Activated CD4-positive, alpha-beta memory T cell treated with anti-CD3 and anti-CD28 coated beads for 36 hours (primary cell): ENCODE data around the gene MAP3K6. TPM values are rescaled to one million over a fixed set of nuclear protein-coding genes. Genes with fewer than 3 reads are reported as not detected.
A peak's percentile ranks its signal among the peaks of the same experiment; 100 is the strongest.

ENCODE experiments used
- CTCF ChIA-PET: fragments of 350-600 bp; sonication (Branson Sonifier 250); formaldehyde crosslinking; loops from one replicate; lab custom pipeline; 2021; ENCODE audit warnings: antibody characterized with exemption, inconsistent platforms; lab: Charles Lee
- POLR2A ChIA-PET: fragments of 350-600 bp; sonication (Branson Sonifier 250); formaldehyde crosslinking; loops from one replicate; lab custom pipeline; 2021; ENCODE audit warnings: antibody characterized with exemption; lab: Charles Lee
- DNase-seq: peaks from one replicate; pipeline ENCODE4 v3.0.0-alpha.2; 2020
- H3K27ac Mint-ChIP-seq: one replicate; pipeline ENCODE4 v1.8.0; 2021; ENCODE audit warnings: mixed read lengths
- H3K27me3 Mint-ChIP-seq: one replicate; pipeline ENCODE4 v1.8.0; 2021; ENCODE audit warnings: mixed read lengths
- H3K36me3 Mint-ChIP-seq: one replicate; pipeline ENCODE4 v1.8.0; 2021; ENCODE audit warnings: mixed read lengths
- H3K4me1 Mint-ChIP-seq: one replicate; pipeline ENCODE4 v1.8.0; 2021; ENCODE audit warnings: low read depth, mixed read lengths
- H3K4me3 Mint-ChIP-seq: one replicate; pipeline ENCODE4 v1.8.0; 2021; ENCODE audit warnings: mild to moderate bottlenecking, mixed read lengths
- H3K9me3 Mint-ChIP-seq: one replicate; pipeline ENCODE4 v1.8.0; 2021; ENCODE audit warnings: mixed read lengths
- intact Hi-C: fragments of 100-400 bp; cut with micrococcal nuclease; formaldehyde crosslinking; loops from one replicate; pipeline ENCODE4 v1.15.1; 2023
- total RNA-seq, 2 experiments: library from RNA; stranded (reverse); gene quantifications; one replicate each; pipeline ENCODE4 v1.2.3, GENCODE V29; 2021

MAP3K6 gene
- total RNA-seq, 2 experiments from 2014 or later = 8.2 to 9.7 TPM

- intact Hi-C loops = no loop called here
- DNase-seq = no peak
- ChIA-PET POLR2A (no interaction called here), CTCF (interaction anchor here (0.8 to 7.6 kb wide), 5 partner anchors 12 to 84 kb away, joined by 3 to 173 read pairs (median 7); partner anchors contain the start of gene MAP3K6)
- Mint-ChIP-seq H3K27me3 (no peaks in the 10 kb centered on the region), H3K27ac (no peak overlapping the region), H3K9me3 (no peaks in the 10 kb centered on the region), H3K4me3 (no peak overlapping the region), H3K4me1 (no peaks in the 10 kb centered on the region), H3K36me3 (no peaks in the 10 kb centered on the region)
These were observed 16.9 kb upstream of the MAP3K6 start for GRCh38 chr1:27383661-27384060.

GRCh38 chr1:27383039-27383605, 16.4 kb upstream of the MAP3K6 start, which contains the start of gene CD164L2:
Gene CD164L2, minus strand, starts transcription at chr1:27383333. Its CDS starts 94 bp downstream, at chr1:27383239.
- no peaks in the 10 kb centered on the region for H3K36me3 Mint-ChIP-seq
- peak; percentile 62 for DNase-seq
- ChIA-PET POLR2A (no interaction called here), CTCF (interaction anchor here (1.2 to 7.6 kb wide), 6 partner anchors 12 to 83 kb away, joined by 3 to 173 read pairs (median 6); partner anchors contain the start of gene MAP3K6)
- no peaks in the 10 kb centered on the region for H3K27me3 Mint-ChIP-seq
- no peaks in the 10 kb centered on the region for H3K9me3 Mint-ChIP-seq
- H3K4me1 Mint-ChIP-seq = no peaks in the 10 kb centered on the region
- intact Hi-C loops = no loop called here
- H3K27ac Mint-ChIP-seq = no peak within 1 kb of the TSS
- no peak within 1 kb of the TSS for H3K4me3 Mint-ChIP-seq

GRCh38 chr1:27381969-27382762, 15.4 kb upstream of the MAP3K6 start:
- Mint-ChIP-seq H3K9me3 (no peaks in the 10 kb centered on the region), H3K27ac (no peak overlapping the region), H3K36me3 (no peaks in the 10 kb centered on the region), H3K4me3 (no peak overlapping the region), H3K27me3 (no peaks in the 10 kb centered on the region), H3K4me1 (no peaks in the 10 kb centered on the region)
- no peak for DNase-seq
- POLR2A ChIA-PET = no interaction called here
- intact Hi-C loops = no loop called here
- CTCF ChIA-PET = interaction anchor here (0.6 to 7.6 kb wide), 7 partner anchors 13 to 126 kb away, joined by 3 to 173 read pairs (median 4); partner anchors contain the start of gene MAP3K6

- no peak for DNase-seq
- H3K36me3 Mint-ChIP-seq = no peaks in the 10 kb centered on the region
- ChIA-PET POLR2A (no interaction called here), CTCF (interaction anchor here (0.6 to 7.6 kb wide), 4 partner anchors 23 to 127 kb away, joined by 3 to 173 read pairs (median 13); no protein-coding TSS in a partner anchor)
- H3K27ac Mint-ChIP-seq = no peak overlapping the region
- H3K9me3 Mint-ChIP-seq = no peaks in the 10 kb centered on the region
- H3K4me1 Mint-ChIP-seq = no peaks in the 10 kb centered on the region
- H3K27me3 Mint-ChIP-seq = no peaks in the 10 kb centered on the region
- intact Hi-C loops = no loop called here
- H3K4me3 Mint-ChIP-seq = no peak overlapping the region
These were observed 14.3 kb upstream of the MAP3K6 start for GRCh38 chr1:27380766-27381733.

- ChIA-PET POLR2A (no interaction called here), CTCF (no interaction called here)
- Mint-ChIP-seq H3K9me3 (no peaks in the 10 kb centered on the region), H3K4me1 (no peaks in the 10 kb centered on the region), H3K27me3 (no peaks in the 10 kb centered on the region), H3K27ac (no peak overlapping the region), H3K36me3 (no peaks in the 10 kb centered on the region), H3K4me3 (no peak overlapping the region)
- intact Hi-C loops = no loop called here
- no peak for DNase-seq
These were observed 13.5 kb upstream of the MAP3K6 start for GRCh38 chr1:27380224-27380623.

- H3K9me3 Mint-ChIP-seq = no peaks in the 10 kb centered on the region
- POLR2A ChIA-PET = no interaction called here
These were observed 12.9 kb upstream of the MAP3K6 start for GRCh38 chr1:27379564-27380122.

GRCh38 chr1:27377760-27378495, 11.2 kb upstream of the MAP3K6 start:
- no peaks in the 10 kb centered on the region for H3K9me3 Mint-ChIP-seq
- no peak overlapping the region for H3K27ac Mint-ChIP-seq
- no peaks in the 10 kb centered on the region for H3K27me3 Mint-ChIP-seq
- ChIA-PET POLR2A (no interaction called here), CTCF (interaction anchor here (0.8 to 1.5 kb wide), 4 partner anchors 10 to 45 kb away, joined by 3 to 8 read pairs (median 5); partner anchors contain the start of gene MAP3K6)
- no peak overlapping the region for H3K4me3 Mint-ChIP-seq
- H3K36me3 Mint-ChIP-seq = no peaks in the 10 kb centered on the region
- no peaks in the 10 kb centered on the region for H3K4me1 Mint-ChIP-seq
- DNase-seq = no peak
- intact Hi-C loops = no loop called here

More at GRCh38 chr1:27379564-27380122, 12.9 kb upstream of the MAP3K6 start:
- no peaks in the 10 kb centered on the region for H3K36me3 Mint-ChIP-seq
- no peaks in the 10 kb centered on the region for H3K27me3 Mint-ChIP-seq
- H3K4me1 Mint-ChIP-seq = no peaks in the 10 kb centered on the region
- H3K4me3 Mint-ChIP-seq = no peak overlapping the region
- H3K27ac Mint-ChIP-seq = no peak overlapping the region
- intact Hi-C loops = no loop called here
- CTCF ChIA-PET = interaction anchor here (1.3 kb wide), 1 partner anchor 82 kb away, joined by 3 read pairs; no protein-coding TSS in a partner anchor
- DNase-seq = no peak

- no peaks in the 10 kb centered on the region for H3K27me3 Mint-ChIP-seq
- H3K4me3 Mint-ChIP-seq = no peak within 1 kb of the TSS
- intact Hi-C loops = no loop called here
- H3K36me3 Mint-ChIP-seq = no peaks in the 10 kb centered on the region
- no peak within 1 kb of the TSS for H3K27ac Mint-ChIP-seq
- ChIA-PET POLR2A (no interaction called here), CTCF (interaction anchor here (1.3 to 2.8 kb wide), 3 partner anchors 8 to 16 kb away, joined by 4 to 9 read pairs (median 6); partner anchors contain the start of gene MAP3K6)
- no peaks in the 10 kb centered on the region for H3K4me1 Mint-ChIP-seq
- DNase-seq = no peak
- H3K9me3 Mint-ChIP-seq = no peaks in the 10 kb centered on the region
These were observed 7.8 kb upstream of the MAP3K6 start, which contains the start of gene FCN3 for GRCh38 chr1:27374362-27375086. Gene FCN3, minus strand, starts transcription at chr1:27374824. Its CDS starts 6 bp downstream, at chr1:27374818.

GRCh38 chr1:27372808-27373690, 6.3 kb upstream of the MAP3K6 start:
- Mint-ChIP-seq H3K4me1 (peaks cover 4% of the 10 kb centered on the region), H3K36me3 (no peaks in the 10 kb centered on the region), H3K27ac (no peak overlapping the region), H3K9me3 (no peaks in the 10 kb centered on the region), H3K4me3 (no peak overlapping the region), H3K27me3 (no peaks in the 10 kb centered on the region)
- DNase-seq = no peak
- ChIA-PET CTCF (interaction anchor here (1.2 to 3.1 kb wide), 2 partner anchors 40 to 73 kb away, joined by 3 to 17 read pairs; no protein-coding TSS in a partner anchor), POLR2A (no interaction called here)
- intact Hi-C loops = no loop called here
